Breast epithelium (tissue), 3 donors: ENCODE data around the gene CDH4.

Experiments used
- CTCF ChIP-seq, 3 donors: fragments of 450-650 bp; IDR thresholded peaks; one replicate each; pipeline ENCODE4 v1.5.1; 2016 to 2017; ENCODE audit warnings: antibody characterized with exemption in 3 of 3, mild to moderate bottlenecking in 3 of 3, moderate library complexity in 3 of 3
- POLR2A ChIP-seq: fragments of 450-650 bp; IDR thresholded peaks from one replicate; pipeline ENCODE4 v1.6.1; 2016; ENCODE audit warnings: antibody characterized with exemption, mild to moderate bottlenecking, moderate library complexity
- POLR2AphosphoS5 ChIP-seq, 3 donors: sonication (generic); formaldehyde crosslinking; IDR thresholded peaks; one replicate each; pipeline ENCODE4 v1.6.1; 2017; ENCODE audit warnings: antibody characterized with exemption in 3 of 3

GRCh38 chr20:61284752-61285151 is 32.7 kb downstream of the CDH4 start:
- no peak for TF ChIP-seq CTCF (IDR thresholded peaks at IDR 0.05)
- no peak for TF ChIP-seq POLR2A
- TF ChIP-seq POLR2AphosphoS5 (IDR thresholded peaks at IDR 0.05), result no peak
